Esophagus muscularis mucosa (tissue), 4 donors: ENCODE measurements around the gene LENEP.

ENCODE experiments used
- EP300 ChIP-seq: sonication (generic); formaldehyde crosslinking; IDR thresholded peaks from one replicate; pipeline ENCODE4 v1.6.1; 2017; ENCODE audit warnings: antibody characterized with exemption
- POLR2A ChIP-seq: fragments of 450-650 bp; IDR thresholded peaks from one replicate; pipeline ENCODE4 v1.6.1; 2017; ENCODE audit warnings: antibody characterized with exemption, moderate library complexity, mild to moderate bottlenecking, low read depth
- POLR2AphosphoS5 ChIP-seq, 2 donors: sonication (generic); formaldehyde crosslinking; IDR thresholded peaks; one replicate each; pipeline ENCODE4 v1.6.1; 2017; ENCODE audit warnings: antibody characterized with exemption in 2 of 2
- TF ChIP-seq, protein P1 (sequence below), 3 experiments: fragments of 200-600 bp in 2 of 3; fragments of 450-650 bp in 1 of 3; sonication (generic) in 2 of 3; IDR thresholded peaks; one replicate each; pipeline ENCODE4 v1.5.1; 2017 to 2019; ENCODE audit warnings: antibody characterized with exemption in 3 of 3, mild to moderate bottlenecking in 2 of 3, moderate library complexity in 1 of 3

DNA sequence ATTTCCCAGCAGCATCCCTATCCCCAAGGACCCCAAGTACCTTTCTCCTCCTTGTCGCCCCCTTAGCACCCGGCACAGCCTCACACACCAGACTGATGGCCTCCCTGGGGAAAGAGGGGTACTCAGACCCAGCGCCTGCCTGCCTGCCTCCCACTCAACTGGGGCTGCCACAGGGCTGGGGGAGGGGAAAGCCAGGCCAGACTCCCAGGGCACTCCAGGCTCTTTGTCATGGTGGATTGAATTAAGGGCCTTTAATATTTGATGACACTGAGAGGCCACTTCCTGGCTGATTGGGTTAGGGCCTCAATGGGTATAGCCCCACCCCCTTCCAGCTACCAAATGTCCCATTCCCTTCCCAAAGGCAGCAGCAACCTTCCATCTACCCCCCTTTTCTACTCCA lies 24.7 kb upstream of the LENEP start:
- TF ChIP-seq, protein P1, sequence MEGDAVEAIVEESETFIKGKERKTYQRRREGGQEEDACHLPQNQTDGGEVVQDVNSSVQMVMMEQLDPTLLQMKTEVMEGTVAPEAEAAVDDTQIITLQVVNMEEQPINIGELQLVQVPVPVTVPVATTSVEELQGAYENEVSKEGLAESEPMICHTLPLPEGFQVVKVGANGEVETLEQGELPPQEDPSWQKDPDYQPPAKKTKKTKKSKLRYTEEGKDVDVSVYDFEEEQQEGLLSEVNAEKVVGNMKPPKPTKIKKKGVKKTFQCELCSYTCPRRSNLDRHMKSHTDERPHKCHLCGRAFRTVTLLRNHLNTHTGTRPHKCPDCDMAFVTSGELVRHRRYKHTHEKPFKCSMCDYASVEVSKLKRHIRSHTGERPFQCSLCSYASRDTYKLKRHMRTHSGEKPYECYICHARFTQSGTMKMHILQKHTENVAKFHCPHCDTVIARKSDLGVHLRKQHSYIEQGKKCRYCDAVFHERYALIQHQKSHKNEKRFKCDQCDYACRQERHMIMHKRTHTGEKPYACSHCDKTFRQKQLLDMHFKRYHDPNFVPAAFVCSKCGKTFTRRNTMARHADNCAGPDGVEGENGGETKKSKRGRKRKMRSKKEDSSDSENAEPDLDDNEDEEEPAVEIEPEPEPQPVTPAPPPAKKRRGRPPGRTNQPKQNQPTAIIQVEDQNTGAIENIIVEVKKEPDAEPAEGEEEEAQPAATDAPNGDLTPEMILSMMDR (IDR thresholded peaks at IDR 0.05) = no peak
- no peak for TF ChIP-seq POLR2AphosphoS5 (IDR thresholded peaks at IDR 0.05)
- no peak for TF ChIP-seq POLR2A
- TF ChIP-seq EP300 = no peak
